Measurements from ENCODE around the gene HORMAD2.
"Not testable (repeated sequence)": the region's sequence is repeated elsewhere in the genome, so short reads cannot be mapped to it uniquely, and the experiment has no call there.

HORMAD2 gene

GRCh38 chr22:30192427-30192826, 112.2 kb downstream of the HORMAD2 start:
- DNase-seq (ENCODE audit: low read depth): no peak

DNA sequence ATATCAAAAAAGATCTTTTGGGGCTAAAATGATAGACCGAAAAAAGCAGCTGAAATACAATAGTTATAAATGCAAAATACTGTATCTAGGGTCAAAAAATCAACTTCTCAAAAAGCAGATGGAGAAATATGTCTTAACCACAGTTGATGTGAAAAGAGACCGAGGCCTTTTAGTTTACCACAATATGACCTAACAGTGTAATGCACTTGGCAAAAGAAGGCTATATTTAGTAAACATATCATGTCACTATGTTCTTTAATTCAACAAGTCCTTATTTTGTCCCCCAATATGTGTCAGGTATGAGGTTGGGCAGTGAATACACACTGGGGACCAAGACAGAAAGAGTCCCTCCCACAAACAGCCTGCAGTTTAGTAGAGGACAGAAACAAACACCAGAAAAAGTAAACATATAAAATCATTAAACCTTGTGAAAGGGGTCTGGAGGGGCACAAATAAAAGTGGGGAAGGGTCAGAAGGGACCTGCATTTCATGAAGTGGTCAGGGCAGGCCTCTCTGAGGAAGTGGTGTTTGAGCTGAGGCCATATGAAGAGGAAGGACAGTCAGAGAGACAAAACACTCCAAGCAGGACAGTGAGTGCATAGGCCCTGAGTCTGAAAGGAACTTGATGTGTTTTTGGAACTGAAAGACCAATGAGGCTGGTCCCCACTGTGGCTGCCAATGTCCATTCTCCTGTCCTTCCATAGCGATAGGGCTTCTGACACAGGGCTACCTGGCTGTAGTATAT, 112.9 kb downstream of the HORMAD2 start:
- DNase-seq (ENCODE audit: low read depth): no peak

DNA sequence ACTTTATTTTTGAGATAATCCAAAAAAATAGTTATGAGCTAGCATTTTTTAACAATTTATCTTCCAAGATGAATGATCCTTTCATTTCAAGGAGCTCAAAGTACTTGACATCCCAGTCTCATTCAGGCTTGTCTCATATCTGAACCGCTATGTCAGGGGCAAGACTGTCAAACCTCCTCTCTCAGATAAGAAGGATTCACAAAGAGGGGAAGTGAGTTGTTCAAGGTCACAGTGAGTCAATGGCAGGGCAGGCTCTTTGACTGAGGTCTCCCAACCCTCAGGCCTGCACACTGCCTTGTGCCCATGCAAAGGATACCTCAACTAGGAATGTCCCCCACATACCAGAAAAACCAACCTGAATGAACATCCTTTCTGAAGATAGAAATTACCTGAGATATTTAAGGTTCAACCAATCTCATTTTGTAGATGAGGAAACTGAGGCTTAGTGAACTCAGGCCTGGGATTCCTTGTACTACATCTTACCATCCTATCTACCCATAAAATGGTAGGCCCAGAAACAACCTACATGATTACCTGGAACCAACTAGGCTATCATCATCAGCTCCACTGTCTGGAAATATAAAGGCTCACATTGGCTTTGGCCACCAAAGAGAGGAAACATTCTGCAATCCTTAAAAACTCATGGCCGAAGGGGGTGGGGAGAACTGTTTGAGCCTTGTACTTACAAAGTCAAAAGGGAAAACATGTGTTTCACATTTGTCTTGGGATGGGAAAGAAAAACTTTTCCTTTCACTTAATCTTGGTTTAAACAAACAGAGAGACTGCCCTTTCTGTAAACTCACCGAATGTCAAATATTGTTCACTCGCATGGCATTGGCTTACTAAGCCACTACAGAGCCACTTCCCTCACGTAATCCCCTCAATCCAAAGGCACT, 115.2 kb downstream of the HORMAD2 start:
- DNase-seq (ENCODE audit: low read depth): no peak

DNA sequence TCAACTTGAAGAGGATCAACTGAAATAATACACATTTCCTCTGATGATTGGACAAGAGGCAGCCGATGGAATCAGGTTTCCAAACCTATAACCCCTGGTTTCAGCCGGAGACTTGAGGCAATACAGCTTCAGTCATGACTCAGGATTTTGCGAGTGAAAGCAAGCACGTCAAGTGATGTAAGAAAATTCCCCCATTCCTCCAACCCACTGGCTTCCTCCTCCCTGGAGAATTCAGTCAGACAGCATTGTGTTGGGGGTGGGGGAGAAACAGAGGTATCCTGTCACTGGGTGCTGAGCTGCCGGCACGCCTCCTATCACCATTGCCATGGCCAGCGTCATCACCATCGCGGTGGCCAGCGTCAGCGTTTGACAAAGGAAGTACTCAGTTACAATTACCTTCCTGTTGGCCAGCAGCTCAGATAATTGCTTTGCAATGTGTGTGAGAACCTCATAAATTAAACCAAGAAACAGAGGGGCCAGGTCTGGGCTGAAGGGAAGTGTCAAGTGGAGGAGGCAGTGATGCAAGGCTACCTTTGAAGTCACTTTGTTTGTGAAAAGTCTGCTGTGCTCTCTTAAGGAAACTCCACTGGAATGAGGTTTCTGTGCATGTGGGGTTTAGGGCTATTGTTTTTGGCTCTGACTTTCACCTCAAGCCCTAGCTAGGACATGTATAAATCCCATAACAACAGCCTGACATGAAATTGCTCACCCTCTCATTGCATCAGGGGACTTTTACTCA, 116.0 kb downstream of the HORMAD2 start:
- DNase-seq (ENCODE audit: low read depth): no peak

DNA sequence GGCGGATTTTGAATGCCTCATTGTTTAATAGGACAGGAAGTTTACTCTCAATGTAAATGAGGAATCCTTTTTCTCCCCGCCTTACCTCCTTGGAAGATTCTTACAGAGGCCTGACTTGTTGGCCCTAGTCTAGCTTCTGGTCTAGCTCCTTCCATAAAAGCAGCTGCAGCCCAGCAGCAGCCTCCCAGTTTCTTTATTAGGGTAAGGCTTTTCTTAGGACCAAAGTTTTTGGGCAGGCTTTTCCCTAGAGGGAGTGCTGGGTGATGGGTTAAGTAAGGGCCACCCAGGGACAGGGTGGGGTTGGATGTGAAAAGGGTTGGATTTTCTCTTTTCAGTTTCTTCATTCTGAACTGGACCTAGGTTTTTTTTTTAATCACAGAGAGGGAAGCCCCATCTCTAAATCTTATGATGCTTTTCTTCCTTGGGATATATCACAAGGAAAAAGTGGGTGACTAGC, 116.6 kb downstream of the HORMAD2 start:
- DNase-seq (ENCODE audit: low read depth): no peak

DNA sequence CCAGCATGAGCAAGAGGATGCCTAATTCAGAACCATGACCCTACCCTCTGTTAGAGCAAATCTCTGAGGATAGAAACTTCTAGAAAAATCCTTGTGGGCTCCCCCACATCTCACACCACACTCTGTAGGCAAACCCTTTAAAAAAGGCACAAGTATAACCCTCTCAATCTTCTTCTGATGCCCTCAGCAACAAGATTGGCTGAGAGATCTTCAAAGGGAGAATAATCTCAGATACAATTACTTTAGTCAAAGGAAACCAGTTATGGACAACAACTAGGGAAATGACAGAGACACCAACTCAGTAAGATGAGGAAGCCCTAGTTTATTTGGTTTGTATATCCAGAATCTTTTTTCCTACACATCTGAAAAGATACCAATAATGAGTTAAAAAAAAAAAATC, 117.1 kb downstream of the HORMAD2 start:
- DNase-seq (ENCODE audit: low read depth): no peak

- DNase-seq (ENCODE audit: low read depth): no peak
Observed at GRCh38 chr22:30198152-30198825, 118.0 kb downstream of the HORMAD2 start.

DNA sequence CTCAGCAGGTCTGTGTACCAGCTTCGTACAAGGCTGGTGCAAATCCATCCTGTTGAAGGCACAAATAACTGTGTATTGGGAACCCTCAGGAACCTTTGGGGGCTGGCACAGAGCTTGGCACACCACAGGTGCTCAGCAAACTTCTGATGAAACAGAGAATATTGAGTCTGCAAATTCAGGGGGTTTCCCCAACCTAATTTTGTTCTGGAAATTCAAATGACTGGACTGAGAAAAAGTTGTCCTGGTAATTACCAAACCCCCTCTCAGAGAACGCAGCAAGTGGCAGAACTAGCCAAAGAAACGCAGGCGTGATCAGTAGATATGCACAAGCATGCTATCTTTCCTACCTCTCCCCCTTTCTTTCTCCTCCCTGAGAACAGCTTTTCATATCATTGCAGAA, 118.7 kb downstream of the HORMAD2 start:
- DNase-seq (ENCODE audit: low read depth): no peak

GRCh38 chr22:30200905-30201304, 120.6 kb downstream of the HORMAD2 start:
- not testable (repeated sequence) for DNase-seq (ENCODE audit: low read depth)

GRCh38 chr22:30201945-30202344, 121.7 kb downstream of the HORMAD2 start:
- no peak for DNase-seq (ENCODE audit: low read depth)

- DNase-seq (ENCODE audit: low read depth): no peak
Observed at GRCh38 chr22:30202531-30203006, 122.3 kb downstream of the HORMAD2 start.

DNA sequence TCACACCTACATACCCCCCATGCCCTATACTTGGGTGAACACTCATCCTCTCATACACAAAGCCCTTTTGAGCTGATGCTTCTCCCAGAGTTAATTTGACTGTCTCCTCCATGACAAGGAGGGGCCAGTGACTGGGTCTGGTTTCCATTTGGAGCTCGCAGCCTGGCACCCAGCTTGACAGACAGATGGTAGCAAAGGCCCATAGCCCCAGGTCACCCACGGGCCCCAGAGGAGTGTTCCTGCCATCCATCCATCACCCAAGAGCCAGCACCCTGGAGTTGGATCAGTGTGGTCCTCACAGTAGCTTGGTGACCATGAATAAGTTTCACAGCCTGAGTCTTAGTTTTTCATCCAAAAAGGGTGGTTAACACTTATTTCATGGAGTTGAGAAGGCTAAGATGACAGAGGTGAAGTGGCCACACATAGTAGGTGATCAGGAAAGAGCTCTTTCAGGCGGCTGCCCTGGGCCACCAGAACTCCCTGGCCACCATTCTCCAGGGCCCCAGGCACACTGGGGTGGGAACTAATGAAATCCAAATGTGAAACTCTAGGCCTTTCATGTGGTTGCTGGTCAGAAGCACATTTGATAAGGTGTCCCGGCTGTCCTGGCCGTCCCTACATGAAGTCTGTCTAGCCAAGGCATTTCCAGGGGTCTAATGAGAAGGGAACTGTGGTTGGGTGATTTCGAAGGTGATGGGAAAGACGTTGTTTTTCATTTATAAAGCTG, 123.9 kb downstream of the HORMAD2 start:
- no peak for DNase-seq (ENCODE audit: low read depth)

GRCh38 chr22:30204742-30205111, 124.5 kb downstream of the HORMAD2 start:
- no peak for DNase-seq (ENCODE audit: low read depth)

DNA sequence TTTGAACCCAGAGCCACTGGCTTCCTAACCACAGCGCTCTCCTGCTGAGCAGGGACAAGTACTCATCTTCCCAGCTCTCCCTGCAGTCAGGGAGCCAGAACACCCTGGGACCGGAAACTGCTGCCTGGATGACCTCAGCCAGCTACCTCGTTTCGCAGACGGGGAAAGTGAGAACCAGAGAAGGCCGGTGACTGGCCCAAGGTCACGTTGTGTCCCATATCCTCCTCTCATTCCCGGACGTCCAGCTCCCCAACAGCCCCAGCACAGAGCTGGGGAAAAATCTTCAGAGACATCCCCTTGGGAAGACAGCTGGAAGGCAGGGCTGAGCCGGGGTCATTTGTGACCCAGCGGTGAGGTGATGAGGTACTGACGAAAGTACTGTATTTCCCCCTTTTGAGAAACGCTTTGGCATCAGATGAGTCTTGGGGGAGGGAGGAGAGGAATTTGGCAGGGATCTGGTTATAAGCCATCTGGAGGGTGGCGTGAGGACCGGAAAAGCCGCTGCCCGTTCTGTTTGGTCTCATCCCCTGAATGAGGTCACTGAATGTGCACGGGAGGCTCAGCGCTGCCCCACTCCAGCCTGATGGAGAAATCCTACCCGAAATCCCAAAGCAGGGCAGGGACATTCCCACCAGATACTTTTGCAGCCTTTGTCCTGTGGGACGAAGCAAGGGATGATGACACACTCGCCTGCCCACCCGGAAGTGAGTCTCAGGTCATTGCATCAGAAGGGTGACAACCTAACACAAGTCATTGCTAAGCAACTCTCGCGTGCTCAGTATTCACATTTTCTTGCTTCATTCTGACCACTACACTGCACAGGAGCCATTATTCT, 125.2 kb downstream of the HORMAD2 start:
- DNase-seq (ENCODE audit: low read depth): no peak

- DNase-seq (ENCODE audit: low read depth): no peak
Observed at GRCh38 chr22:30206944-30207343, 126.7 kb downstream of the HORMAD2 start.

GRCh38 chr22:30208631-30209603, 128.7 kb downstream of the HORMAD2 start:
- no peak for DNase-seq (ENCODE audit: low read depth)

DNA sequence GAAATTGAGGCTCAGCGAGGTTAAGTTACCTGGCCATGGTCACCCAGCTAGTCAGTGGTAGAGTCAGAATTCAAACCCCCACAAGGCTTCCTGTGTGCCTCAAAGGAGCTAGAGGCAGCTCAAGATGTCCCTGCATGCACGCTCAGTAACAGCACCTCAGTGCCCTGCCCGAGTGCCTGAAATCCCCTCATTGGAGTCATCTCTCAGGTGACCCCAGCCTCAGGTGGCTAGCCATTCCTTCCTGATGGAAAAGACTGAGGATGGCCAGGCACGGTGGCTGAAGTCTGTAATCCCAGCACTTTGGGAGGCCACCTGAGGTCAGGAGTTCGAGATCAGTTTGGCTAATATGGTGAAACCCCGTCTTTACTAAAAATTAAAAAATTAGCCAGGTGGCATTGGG, 129.4 kb downstream of the HORMAD2 start:
- no peak for DNase-seq (ENCODE audit: low read depth)

DNA sequence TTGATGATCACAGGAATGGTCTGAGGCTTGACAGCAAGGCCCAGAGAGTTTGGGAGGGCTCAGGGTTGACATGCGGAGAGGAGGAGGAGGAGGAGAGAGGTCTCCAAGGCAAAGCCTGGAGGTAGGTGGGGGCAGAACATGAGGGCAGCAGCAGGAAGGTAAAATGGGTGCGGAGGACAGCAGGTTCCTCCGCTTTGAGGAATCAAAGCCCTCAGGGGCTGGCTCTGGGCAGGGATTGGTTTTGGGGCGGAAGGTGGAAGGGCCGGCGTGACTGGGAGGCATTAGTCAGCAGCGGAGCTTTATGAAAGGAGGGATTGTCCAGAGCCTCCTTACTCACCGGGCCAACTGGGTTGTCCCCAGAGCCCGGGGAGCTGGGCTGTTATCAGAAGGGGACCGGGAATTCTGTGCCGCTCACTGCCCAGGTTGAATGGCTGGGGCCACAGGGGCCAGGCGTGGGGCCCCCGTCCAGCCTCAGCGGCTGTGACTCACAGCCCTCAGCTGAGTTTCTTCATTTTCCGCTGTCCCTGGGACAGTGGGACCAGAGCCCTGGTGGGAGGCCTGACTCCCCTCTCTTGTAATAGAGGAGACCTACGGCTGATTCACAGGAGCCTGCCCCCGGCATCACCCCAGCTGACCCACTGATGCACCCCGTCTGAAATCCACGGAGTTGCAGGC, 130.1 kb downstream of the HORMAD2 start:
- no peak for DNase-seq (ENCODE audit: low read depth)
